ENCODE data around the gene PLK1. TPM values are rescaled to one million over a fixed set of nuclear protein-coding genes. Genes with fewer than 3 reads are reported as not detected.
"Not testable (repeated sequence)": the region's sequence is repeated elsewhere in the genome, so short reads cannot be mapped to it uniquely, and the experiment has no call there.

PLK1 gene
- 1.6 TPM for total RNA-seq
- polyA plus RNA-seq = 1 to 10 TPM; 1.4 to 4.2 (median 2.8) TPM

GRCh38 chr16:23678430-23679273 lies at the start of gene PLK1:
Gene PLK1, plus strand, starts transcription at chr16:23678889. Its CDS starts 44 bp downstream, at chr16:23678933.
- Histone ChIP-seq H3K36me3 (ENCODE audit: control insufficient read depth, insufficient read depth, low read length) (peaks cover 4% of the 10 kb centered on the region), H3K4me3 (ENCODE audit: low read depth, low read length) (peak within 1 kb of the TSS; percentile 58), H3K4me1 (ENCODE audit: control insufficient read depth, insufficient read depth, low read length, poor library complexity, severe bottlenecking) (peaks cover 27% of the 10 kb centered on the region), H3K27ac (ENCODE audit: insufficient read depth, low read length, poor library complexity, severe bottlenecking) (no peak within 1 kb of the TSS), H3K9me3 (ENCODE audit: control insufficient read depth in 2 of 2, low read length in 2 of 2) (no peaks in the 10 kb centered on the region), H3K27me3 (ENCODE audit: control insufficient read depth, insufficient read depth, low read length) (no peaks in the 10 kb centered on the region)
- H3K4me1 Mint-ChIP-seq = peaks cover 8 to 25% (median 15%) of the 10 kb centered on the region in 4 donors
- DNase-seq = peak; percentile 55 to 92 (median 67)
- peaks cover 6% of the 10 kb centered on the region for H3K36me3 Mint-ChIP-seq
- H3K27ac Mint-ChIP-seq = peak within 1 kb of the TSS; percentile 31 to 83 (median 48)
- H3K4me3 Mint-ChIP-seq = peak within 1 kb of the TSS; percentile 86 to 95 (median 90)
- peak; percentile 91 to 96 for ATAC-seq (ENCODE audit: low read depth in 2 of 2)
- H3K27me3 Mint-ChIP-seq = no peaks in the 10 kb centered on the region
- H3K9me3 Mint-ChIP-seq = no peaks in the 10 kb centered on the region

- H3K4me1 Mint-ChIP-seq = peaks cover 6 to 24% (median 14%) of the 10 kb centered on the region in 4 donors
- peak overlapping the region in 2 of 3 donors; percentile 27 to 81 for H3K27ac Mint-ChIP-seq
- peaks cover 32% of the 10 kb centered on the region for H3K36me3 ChIP-seq (ENCODE audit: control insufficient read depth, insufficient read depth, low read length)
- no peak overlapping the region for H3K4me3 Mint-ChIP-seq
- H3K27me3 Mint-ChIP-seq = no peaks in the 10 kb centered on the region
- no peak overlapping the region for H3K27ac ChIP-seq (ENCODE audit: insufficient read depth, low read length, poor library complexity, severe bottlenecking)
- H3K9me3 ChIP-seq (ENCODE audit: control insufficient read depth in 2 of 2, low read length in 2 of 2) = no peaks in the 10 kb centered on the region
- H3K4me3 ChIP-seq (ENCODE audit: low read depth, low read length) = no peak overlapping the region
- no peaks in the 10 kb centered on the region for H3K27me3 ChIP-seq (ENCODE audit: control insufficient read depth, insufficient read depth, low read length)
- no peak for DNase-seq
- no peak for ATAC-seq (ENCODE audit: low read depth in 2 of 2)
- no peaks in the 10 kb centered on the region for H3K9me3 Mint-ChIP-seq
- peaks cover 34% of the 10 kb centered on the region for H3K36me3 Mint-ChIP-seq
- H3K4me1 ChIP-seq (ENCODE audit: control insufficient read depth, insufficient read depth, low read length, poor library complexity, severe bottlenecking) = no peaks in the 10 kb centered on the region
Observed at GRCh38 chr16:23629516-23629915, 49.2 kb upstream of the PLK1 start.

- H3K27ac ChIP-seq (ENCODE audit: insufficient read depth, low read length, poor library complexity, severe bottlenecking); ATAC-seq (ENCODE audit: low read depth in 2 of 2); H3K9me3 ChIP-seq (ENCODE audit: control insufficient read depth in 2 of 2, low read length in 2 of 2); H3K27me3 ChIP-seq (ENCODE audit: control insufficient read depth, insufficient read depth, low read length); H3K27me3 Mint-ChIP-seq; DNase-seq; H3K4me1 ChIP-seq (ENCODE audit: control insufficient read depth, insufficient read depth, low read length, poor library complexity, severe bottlenecking); H3K9me3 Mint-ChIP-seq; H3K4me3 Mint-ChIP-seq; H3K4me3 ChIP-seq (ENCODE audit: low read depth, low read length): not testable (repeated sequence)
- peaks cover 6 to 24% (median 15%) of the 10 kb centered on the region in 4 donors for H3K4me1 Mint-ChIP-seq
- H3K27ac Mint-ChIP-seq = peak overlapping the region in 1 of 3 donors; percentile 32
- H3K36me3 Mint-ChIP-seq = peaks cover 43% of the 10 kb centered on the region
- H3K36me3 ChIP-seq (ENCODE audit: control insufficient read depth, insufficient read depth, low read length) = peaks cover 32% of the 10 kb centered on the region
Observed at GRCh38 chr16:23631874-23632273, 46.8 kb upstream of the PLK1 start.

GRCh38 chr16:23634461-23635036 lies 44.1 kb upstream of the PLK1 start:
- peaks cover 21% of the 10 kb centered on the region for H3K36me3 ChIP-seq (ENCODE audit: control insufficient read depth, insufficient read depth, low read length)
- peaks cover 31% of the 10 kb centered on the region for H3K36me3 Mint-ChIP-seq
- no peaks in the 10 kb centered on the region for H3K27me3 Mint-ChIP-seq
- no peak overlapping the region for H3K4me3 ChIP-seq (ENCODE audit: low read depth, low read length)
- no peaks in the 10 kb centered on the region for H3K4me1 ChIP-seq (ENCODE audit: control insufficient read depth, insufficient read depth, low read length, poor library complexity, severe bottlenecking)
- no peak for ATAC-seq (ENCODE audit: low read depth in 2 of 2)
- H3K9me3 ChIP-seq (ENCODE audit: control insufficient read depth in 2 of 2, low read length in 2 of 2) = no peaks in the 10 kb centered on the region
- H3K27ac ChIP-seq (ENCODE audit: insufficient read depth, low read length, poor library complexity, severe bottlenecking) = no peak overlapping the region
- no peak overlapping the region for H3K4me3 Mint-ChIP-seq
- H3K4me1 Mint-ChIP-seq = peaks cover 7 to 23% (median 16%) of the 10 kb centered on the region in 4 donors
- H3K9me3 Mint-ChIP-seq = peaks cover 0 to 2% (median 0%) of the 10 kb centered on the region in 7 donors
- peak overlapping the region in 2 of 3 donors; percentile 20 to 23 for H3K27ac Mint-ChIP-seq
- DNase-seq = no peak
- H3K27me3 ChIP-seq (ENCODE audit: control insufficient read depth, insufficient read depth, low read length) = no peaks in the 10 kb centered on the region

- H3K4me3 ChIP-seq (ENCODE audit: low read depth, low read length) = no peak overlapping the region
- Mint-ChIP-seq H3K4me3 (no peak overlapping the region), H3K9me3 (peaks cover 0 to 2% (median 0%) of the 10 kb centered on the region in 7 donors), H3K27ac (peak overlapping the region in 1 of 3 donors; percentile 39), H3K36me3 (peaks cover 24% of the 10 kb centered on the region), H3K27me3 (no peaks in the 10 kb centered on the region), H3K4me1 (peaks cover 7 to 28% (median 22%) of the 10 kb centered on the region in 4 donors)
- DNase-seq (no peak), ATAC-seq (ENCODE audit: low read depth in 2 of 2) (no peak)
- no peak overlapping the region for H3K27ac ChIP-seq (ENCODE audit: insufficient read depth, low read length, poor library complexity, severe bottlenecking)
- H3K36me3 ChIP-seq (ENCODE audit: control insufficient read depth, insufficient read depth, low read length) = peaks cover 17% of the 10 kb centered on the region
- peaks cover 9% of the 10 kb centered on the region for H3K4me1 ChIP-seq (ENCODE audit: control insufficient read depth, insufficient read depth, low read length, poor library complexity, severe bottlenecking)
- H3K27me3 ChIP-seq (ENCODE audit: control insufficient read depth, insufficient read depth, low read length) = no peaks in the 10 kb centered on the region
- H3K9me3 ChIP-seq (ENCODE audit: control insufficient read depth in 2 of 2, low read length in 2 of 2) = no peaks in the 10 kb centered on the region
Observed at GRCh38 chr16:23635958-23636357, 42.7 kb upstream of the PLK1 start.

- Mint-ChIP-seq H3K4me3 (peak overlapping the region; percentile 98 to 99 (median 98)), H3K27ac (peak overlapping the region; percentile 95 to 98 (median 95)), H3K36me3 (peaks cover 22% of the 10 kb centered on the region), H3K9me3 (peaks cover 0 to 4% (median 0%) of the 10 kb centered on the region in 7 donors), H3K4me1 (peaks cover 19 to 43% (median 28%) of the 10 kb centered on the region in 4 donors), H3K27me3 (peaks cover 4% of the 10 kb centered on the region)
- Histone ChIP-seq H3K36me3 (ENCODE audit: control insufficient read depth, insufficient read depth, low read length) (peaks cover 19% of the 10 kb centered on the region), H3K4me1 (ENCODE audit: control insufficient read depth, insufficient read depth, low read length, poor library complexity, severe bottlenecking) (peaks cover 18% of the 10 kb centered on the region), H3K27me3 (ENCODE audit: control insufficient read depth, insufficient read depth, low read length) (no peaks in the 10 kb centered on the region), H3K4me3 (ENCODE audit: low read depth, low read length) (peak overlapping the region; percentile 95), H3K9me3 (ENCODE audit: control insufficient read depth in 2 of 2, low read length in 2 of 2) (no peaks in the 10 kb centered on the region), H3K27ac (ENCODE audit: insufficient read depth, low read length, poor library complexity, severe bottlenecking) (peak overlapping the region; percentile 83)
- ATAC-seq (ENCODE audit: low read depth in 2 of 2) (no peak), DNase-seq (peak in 1 of 3 donors; percentile 33)
Observed at GRCh38 chr16:23640615-23640930, 38.1 kb upstream of the PLK1 start.

- Mint-ChIP-seq H3K9me3 (peaks cover 0 to 4% (median 0%) of the 10 kb centered on the region in 7 donors), H3K27ac (peak within 1 kb of the TSS; percentile 95 to 98 (median 98)), H3K36me3 (peaks cover 22% of the 10 kb centered on the region), H3K27me3 (peaks cover 4% of the 10 kb centered on the region), H3K4me1 (peaks cover 20 to 49% (median 34%) of the 10 kb centered on the region in 4 donors), H3K4me3 (peak within 1 kb of the TSS; percentile 98 to 99 (median 98))
- Histone ChIP-seq H3K27ac (ENCODE audit: insufficient read depth, low read length, poor library complexity, severe bottlenecking) (peak within 1 kb of the TSS; percentile 83), H3K36me3 (ENCODE audit: control insufficient read depth, insufficient read depth, low read length) (peaks cover 19% of the 10 kb centered on the region), H3K27me3 (ENCODE audit: control insufficient read depth, insufficient read depth, low read length) (no peaks in the 10 kb centered on the region), H3K4me1 (ENCODE audit: control insufficient read depth, insufficient read depth, low read length, poor library complexity, severe bottlenecking) (peaks cover 18% of the 10 kb centered on the region), H3K9me3 (ENCODE audit: control insufficient read depth in 2 of 2, low read length in 2 of 2) (no peaks in the 10 kb centered on the region), H3K4me3 (ENCODE audit: low read depth, low read length) (peak within 1 kb of the TSS; percentile 95)
- DNase-seq (peak; percentile 80 to 94 (median 82)), ATAC-seq (ENCODE audit: low read depth in 2 of 2) (peak; percentile 95)
Observed at GRCh38 chr16:23640931-23641765, 37.5 kb upstream of the PLK1 start, which contains the start of the genes DCTN5 and PALB2. Gene DCTN5, plus strand, starts transcription at chr16:23641466. Its CDS starts 77 bp downstream, at chr16:23641543. Gene PALB2, minus strand, starts transcription at chr16:23641310. Its CDS starts 153 bp downstream, at chr16:23641157.
